ENCODE data around the gene METRN.

DNA sequence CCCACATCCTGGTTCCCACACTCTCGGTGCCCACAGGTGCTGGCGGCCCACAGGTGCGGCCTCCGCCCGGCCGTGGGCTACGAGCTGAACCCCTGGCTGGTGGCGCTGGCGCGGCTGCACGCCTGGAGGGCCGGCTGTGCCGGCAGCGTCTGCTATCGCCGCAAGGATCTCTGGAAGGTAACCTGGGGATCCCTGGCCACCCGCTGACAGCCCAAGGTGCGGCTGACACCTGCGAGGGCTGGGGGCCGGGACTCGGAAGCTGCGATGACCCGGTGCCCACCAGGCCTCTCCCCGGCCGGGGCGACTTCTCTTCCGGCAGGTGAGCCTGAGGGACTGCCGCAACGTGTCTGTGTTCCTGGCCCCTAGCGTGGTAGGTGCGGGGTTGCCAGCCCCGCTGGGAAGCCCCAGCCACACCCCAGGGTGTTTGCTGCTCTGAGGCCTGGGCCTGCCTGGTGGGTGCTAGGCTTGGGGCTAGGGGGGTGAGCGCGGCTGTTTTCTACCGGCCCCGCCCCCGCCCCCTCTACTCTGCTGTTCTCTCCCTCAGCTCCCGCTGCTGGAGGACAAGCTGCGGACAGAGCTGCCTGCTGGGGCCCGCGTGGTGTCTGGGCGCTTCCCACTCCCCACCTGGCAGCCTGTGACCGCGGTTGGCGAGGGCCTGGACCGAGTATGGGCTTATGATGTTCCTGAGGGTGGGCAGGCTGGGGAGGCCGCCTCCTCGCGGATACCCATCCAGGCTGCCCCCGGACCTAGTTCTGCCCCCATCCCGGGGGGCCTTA, 7.0 kb downstream of the METRN start:
- TF ChIP-seq CTCF (IDR thresholded peaks at IDR 0.05) (no peak), ESRRA (IDR thresholded peaks at IDR 0.05; ENCODE audit: borderline replicate concordance, low read length) (no peak), EP300 (IDR thresholded peaks at IDR 0.05) (no peak), ZSCAN20 (CRISPR knock-in tag; IDR thresholded peaks at IDR 0.05) (no peak), CEBPB (IDR thresholded peaks at IDR 0.05) (no peak), RAD21 (conservative IDR thresholded peaks at IDR 0.05 in 1 of 2, IDR thresholded peaks at IDR 0.05 in 1 of 2) (no peak), POLR2A (IDR thresholded peaks at IDR 0.05; ENCODE audit: low read length) (no peak), USF2 (IDR thresholded peaks at IDR 0.05) (no peak), RCOR1 (IDR thresholded peaks at IDR 0.05; ENCODE audit: low read depth, low read length) (no peak)
- TF ChIP-seq, protein P1, sequence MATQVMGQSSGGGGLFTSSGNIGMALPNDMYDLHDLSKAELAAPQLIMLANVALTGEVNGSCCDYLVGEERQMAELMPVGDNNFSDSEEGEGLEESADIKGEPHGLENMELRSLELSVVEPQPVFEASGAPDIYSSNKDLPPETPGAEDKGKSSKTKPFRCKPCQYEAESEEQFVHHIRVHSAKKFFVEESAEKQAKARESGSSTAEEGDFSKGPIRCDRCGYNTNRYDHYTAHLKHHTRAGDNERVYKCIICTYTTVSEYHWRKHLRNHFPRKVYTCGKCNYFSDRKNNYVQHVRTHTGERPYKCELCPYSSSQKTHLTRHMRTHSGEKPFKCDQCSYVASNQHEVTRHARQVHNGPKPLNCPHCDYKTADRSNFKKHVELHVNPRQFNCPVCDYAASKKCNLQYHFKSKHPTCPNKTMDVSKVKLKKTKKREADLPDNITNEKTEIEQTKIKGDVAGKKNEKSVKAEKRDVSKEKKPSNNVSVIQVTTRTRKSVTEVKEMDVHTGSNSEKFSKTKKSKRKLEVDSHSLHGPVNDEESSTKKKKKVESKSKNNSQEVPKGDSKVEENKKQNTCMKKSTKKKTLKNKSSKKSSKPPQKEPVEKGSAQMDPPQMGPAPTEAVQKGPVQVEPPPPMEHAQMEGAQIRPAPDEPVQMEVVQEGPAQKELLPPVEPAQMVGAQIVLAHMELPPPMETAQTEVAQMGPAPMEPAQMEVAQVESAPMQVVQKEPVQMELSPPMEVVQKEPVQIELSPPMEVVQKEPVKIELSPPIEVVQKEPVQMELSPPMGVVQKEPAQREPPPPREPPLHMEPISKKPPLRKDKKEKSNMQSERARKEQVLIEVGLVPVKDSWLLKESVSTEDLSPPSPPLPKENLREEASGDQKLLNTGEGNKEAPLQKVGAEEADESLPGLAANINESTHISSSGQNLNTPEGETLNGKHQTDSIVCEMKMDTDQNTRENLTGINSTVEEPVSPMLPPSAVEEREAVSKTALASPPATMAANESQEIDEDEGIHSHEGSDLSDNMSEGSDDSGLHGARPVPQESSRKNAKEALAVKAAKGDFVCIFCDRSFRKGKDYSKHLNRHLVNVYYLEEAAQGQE (IDR thresholded peaks at IDR 0.05): no peak
- TF ChIP-seq, protein P2, sequence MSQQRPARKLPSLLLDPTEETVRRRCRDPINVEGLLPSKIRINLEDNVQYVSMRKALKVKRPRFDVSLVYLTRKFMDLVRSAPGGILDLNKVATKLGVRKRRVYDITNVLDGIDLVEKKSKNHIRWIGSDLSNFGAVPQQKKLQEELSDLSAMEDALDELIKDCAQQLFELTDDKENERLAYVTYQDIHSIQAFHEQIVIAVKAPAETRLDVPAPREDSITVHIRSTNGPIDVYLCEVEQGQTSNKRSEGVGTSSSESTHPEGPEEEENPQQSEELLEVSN (IDR thresholded peaks at IDR 0.05; ENCODE audit: borderline replicate concordance, low read depth): no peak
